Muscle layer of duodenum (tissue), 2 donors: ENCODE measurements around the gene SLC9A1.

Experiments used
- H3K27ac ChIP-seq: one replicate; pipeline ENCODE4 v1.7.0; 2013; ENCODE audit warnings: mild to moderate bottlenecking, low read length
- H3K27me3 ChIP-seq: one replicate; pipeline ENCODE4 v1.7.0; 2013; ENCODE audit warnings: low read depth, mild to moderate bottlenecking, control low read depth, low read length
- H3K36me3 ChIP-seq, 2 donors: one replicate each; pipeline ENCODE4 v1.7.0; 2013; ENCODE audit warnings: low read length in 2 of 2, control low read depth in 1 of 2, mild to moderate bottlenecking in 1 of 2; ENCODE audit not compliant: insufficient read depth in 2 of 2, control insufficient read depth in 1 of 2
- H3K4me1 ChIP-seq, 2 donors: one replicate each; pipeline ENCODE4 v1.7.0; 2013; ENCODE audit warnings: low read length in 2 of 2, mild to moderate bottlenecking in 2 of 2, control low read depth in 1 of 2, moderate library complexity in 1 of 2; ENCODE audit not compliant: insufficient read depth in 2 of 2, control insufficient read depth in 1 of 2
- H3K4me3 ChIP-seq, 2 donors: one replicate each; pipeline ENCODE4 v1.7.0; 2013; ENCODE audit warnings: low read length in 2 of 2, low read depth in 1 of 2, mild to moderate bottlenecking in 1 of 2
- H3K9me3 ChIP-seq, 2 donors: one replicate each; pipeline ENCODE4 v1.7.0; 2013; ENCODE audit warnings: low read length in 2 of 2, control low read depth in 1 of 2, mild to moderate bottlenecking in 1 of 2; ENCODE audit not compliant: control insufficient read depth in 1 of 2
- donor health status: healthy.

The SLC9A1 gene

DNA sequence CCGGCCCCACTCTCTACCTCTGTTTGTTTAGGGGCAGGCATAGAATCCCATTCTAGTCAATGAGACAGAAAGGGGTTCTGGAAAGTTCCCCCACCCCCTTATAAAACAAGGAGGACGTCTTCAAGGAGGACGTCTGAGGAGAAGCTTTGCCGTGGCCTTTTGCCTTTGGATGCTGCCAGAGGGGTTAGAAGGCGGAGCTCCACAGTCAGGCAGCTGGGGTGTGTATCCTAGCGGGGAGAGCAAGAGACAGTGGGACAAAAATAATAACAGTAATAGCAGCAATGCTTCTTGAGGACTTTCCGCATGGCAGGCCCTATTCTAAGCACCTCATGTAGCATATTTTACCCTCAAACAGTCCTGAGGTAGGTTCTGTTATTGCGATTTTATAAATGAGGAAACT lies 94.0 kb downstream of the SLC9A1 start:
- Histone ChIP-seq H3K4me1 (peaks cover 9 to 23% of the 10 kb centered on the region in 2 donors), H3K27me3 (no peaks in the 10 kb centered on the region), H3K36me3 (no peaks in the 10 kb centered on the region), H3K27ac (no peak overlapping the region), H3K9me3 (no peaks in the 10 kb centered on the region), H3K4me3 (no peak overlapping the region)

DNA sequence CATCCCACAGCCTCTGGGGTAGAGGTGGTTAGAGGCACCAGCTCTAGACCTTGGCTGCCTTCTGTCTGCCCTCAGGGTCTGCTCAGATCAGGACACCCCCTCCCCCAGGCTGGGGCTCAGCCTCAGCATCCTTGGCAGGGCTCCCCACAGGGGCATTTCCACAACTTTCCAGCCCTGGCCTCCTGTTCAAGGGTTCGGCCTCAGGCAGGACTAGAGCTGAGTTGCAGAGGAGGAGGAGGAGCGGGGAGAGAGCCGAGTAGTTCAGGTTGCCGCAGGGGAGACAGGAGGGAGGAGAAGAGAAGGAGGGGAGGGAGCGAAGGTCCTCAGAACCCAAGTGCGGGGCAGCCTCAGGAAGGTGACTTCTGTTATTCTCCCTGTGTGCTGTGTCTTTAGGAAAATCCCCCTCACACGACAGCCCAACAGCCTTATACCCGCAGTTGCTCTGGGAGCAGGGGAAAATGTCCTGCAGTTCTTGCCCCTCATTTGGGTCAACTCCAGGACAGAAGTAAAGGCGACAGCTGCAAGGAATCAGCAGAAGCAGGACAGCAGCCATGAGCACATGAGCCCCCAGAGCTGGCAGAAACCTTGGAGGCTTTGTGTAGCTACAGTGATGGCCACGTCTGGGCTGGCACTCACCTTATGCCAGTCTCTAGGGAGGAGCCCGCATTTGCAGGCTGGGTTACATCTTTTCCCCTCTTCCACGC lies 95.8 kb downstream of the SLC9A1 start:
- H3K27me3 ChIP-seq = no peaks in the 10 kb centered on the region
- no peak overlapping the region for H3K27ac ChIP-seq
- peaks cover 9 to 23% of the 10 kb centered on the region in 2 donors for H3K4me1 ChIP-seq
- H3K36me3 ChIP-seq = no peaks in the 10 kb centered on the region
- no peaks in the 10 kb centered on the region for H3K9me3 ChIP-seq
- H3K4me3 ChIP-seq = no peak overlapping the region

- Histone ChIP-seq H3K4me1 (peaks cover 9 to 23% of the 10 kb centered on the region in 2 donors), H3K4me3 (peak overlapping the region in 1 of 2 donors; percentile 5), H3K36me3 (no peaks in the 10 kb centered on the region), H3K27me3 (no peaks in the 10 kb centered on the region), H3K9me3 (no peaks in the 10 kb centered on the region), H3K27ac (peak overlapping the region; percentile 61)
Observed at GRCh38 chr1:27057801-27058625, 96.9 kb downstream of the SLC9A1 start.

GRCh38 chr1:27057389-27057788 lies 97.5 kb downstream of the SLC9A1 start:
- peaks cover 9 to 23% of the 10 kb centered on the region in 2 donors for H3K4me1 ChIP-seq
- H3K36me3 ChIP-seq = no peaks in the 10 kb centered on the region
- H3K27me3 ChIP-seq = no peaks in the 10 kb centered on the region
- H3K4me3 ChIP-seq = no peak overlapping the region
- H3K27ac ChIP-seq = peak overlapping the region; percentile 61
- no peaks in the 10 kb centered on the region for H3K9me3 ChIP-seq

DNA sequence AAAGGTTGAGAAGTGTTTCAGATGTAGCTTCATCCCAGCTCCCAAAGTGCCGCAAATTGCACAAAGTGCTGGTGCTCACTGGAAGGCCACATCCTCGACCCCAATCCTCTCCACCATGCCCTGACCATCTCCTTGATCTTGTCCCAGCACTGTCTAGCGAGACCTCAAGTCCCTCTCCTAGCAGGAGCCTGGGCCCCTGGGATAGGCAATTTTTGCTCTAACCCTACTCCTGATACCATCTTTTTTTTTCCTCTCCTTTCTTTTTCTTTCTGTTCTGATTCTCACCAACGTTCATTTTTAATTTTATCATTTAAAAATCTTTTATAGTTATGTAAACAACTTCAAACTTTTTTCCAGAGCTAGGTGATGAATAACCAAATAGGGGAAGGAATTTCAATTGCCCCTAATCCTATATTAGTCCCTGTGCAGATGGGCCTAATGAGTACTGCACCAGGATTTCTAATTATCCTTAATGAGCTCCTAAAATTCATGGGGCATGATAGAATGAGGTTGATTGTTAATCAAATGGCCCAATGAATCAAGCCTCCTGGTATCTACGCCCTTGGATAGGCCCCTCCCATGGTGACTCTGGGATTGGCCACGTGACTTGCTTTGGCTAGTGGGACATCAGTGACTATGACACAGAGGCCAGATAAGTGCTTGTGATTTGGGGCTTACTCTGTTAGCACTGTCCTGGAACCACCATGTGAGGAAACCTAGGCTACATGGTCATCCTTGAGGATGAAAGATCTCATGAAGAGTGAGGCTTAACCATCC lies 100.8 kb downstream of the SLC9A1 start:
- Histone ChIP-seq H3K36me3 (no peaks in the 10 kb centered on the region), H3K4me3 (no peak overlapping the region), H3K27ac (no peak overlapping the region), H3K4me1 (peaks cover 6 to 22% of the 10 kb centered on the region in 2 donors), H3K27me3 (no peaks in the 10 kb centered on the region), H3K9me3 (no peaks in the 10 kb centered on the region)

GRCh38 chr1:27052527-27052926 lies 102.4 kb downstream of the SLC9A1 start:
- no peak overlapping the region for H3K4me3 ChIP-seq
- no peaks in the 10 kb centered on the region for H3K27me3 ChIP-seq
- H3K36me3 ChIP-seq = no peaks in the 10 kb centered on the region
- no peak overlapping the region for H3K27ac ChIP-seq
- H3K9me3 ChIP-seq = no peaks in the 10 kb centered on the region
- H3K4me1 ChIP-seq = peaks cover 5 to 6% of the 10 kb centered on the region in 2 donors

- H3K27me3 ChIP-seq = no peaks in the 10 kb centered on the region
- peaks cover 7 to 12% of the 10 kb centered on the region in 2 donors for H3K4me1 ChIP-seq
- no peaks in the 10 kb centered on the region for H3K9me3 ChIP-seq
- no peaks in the 10 kb centered on the region for H3K36me3 ChIP-seq
- H3K4me3 ChIP-seq = no peak overlapping the region
- no peak overlapping the region for H3K27ac ChIP-seq
Observed at GRCh38 chr1:27049607-27050006, 105.3 kb downstream of the SLC9A1 start.

DNA sequence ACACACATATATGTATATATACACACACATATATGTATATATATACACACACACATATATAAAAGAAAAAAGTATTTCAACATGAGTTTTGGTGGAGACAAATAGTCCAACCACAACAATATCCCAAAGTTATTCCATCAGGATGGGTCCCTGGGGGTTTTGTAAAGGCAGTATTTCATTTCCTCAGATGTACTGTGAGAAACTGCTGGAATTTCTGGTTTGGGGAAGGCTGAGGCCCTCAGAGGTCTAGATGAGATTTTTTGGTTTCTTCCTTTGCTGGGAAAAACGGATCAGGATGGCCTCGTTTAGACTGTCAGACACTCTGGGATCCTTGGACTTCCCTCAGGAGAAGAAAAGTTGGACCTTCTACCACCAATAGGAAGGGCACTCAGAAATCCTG lies 105.8 kb downstream of the SLC9A1 start:
- Histone ChIP-seq H3K27me3 (no peaks in the 10 kb centered on the region), H3K36me3 (no peaks in the 10 kb centered on the region), H3K27ac (no peak overlapping the region), H3K9me3 (no peaks in the 10 kb centered on the region), H3K4me3 (no peak overlapping the region), H3K4me1 (peaks cover 7 to 12% of the 10 kb centered on the region in 2 donors)
